SK-N-MC (cell line): ENCODE results near the gene SYT13.

ENCODE experiments used
- EZH2 ChIP-seq: fragments of 200-600 bp; sonication (generic); IDR thresholded peaks from one replicate; pipeline ENCODE4 v1.6.1; 2017; ENCODE audit warnings: antibody characterized with exemption
- FOXP2 ChIP-seq: optimal IDR thresholded peaks from 2 replicates; pipeline ENCODE3; 2011; ENCODE audit warnings: mild to moderate bottlenecking, moderate library complexity; ENCODE audit not compliant: insufficient read depth; ENCODE audit errors: extremely low read length, control extremely low read depth
- POLR2AphosphoS5 ChIP-seq: IDR thresholded peaks from 2 replicates; pipeline ENCODE4 v1.6.1; 2012; ENCODE audit warnings: mild to moderate bottlenecking, low read depth, low read length, borderline replicate concordance

DNA sequence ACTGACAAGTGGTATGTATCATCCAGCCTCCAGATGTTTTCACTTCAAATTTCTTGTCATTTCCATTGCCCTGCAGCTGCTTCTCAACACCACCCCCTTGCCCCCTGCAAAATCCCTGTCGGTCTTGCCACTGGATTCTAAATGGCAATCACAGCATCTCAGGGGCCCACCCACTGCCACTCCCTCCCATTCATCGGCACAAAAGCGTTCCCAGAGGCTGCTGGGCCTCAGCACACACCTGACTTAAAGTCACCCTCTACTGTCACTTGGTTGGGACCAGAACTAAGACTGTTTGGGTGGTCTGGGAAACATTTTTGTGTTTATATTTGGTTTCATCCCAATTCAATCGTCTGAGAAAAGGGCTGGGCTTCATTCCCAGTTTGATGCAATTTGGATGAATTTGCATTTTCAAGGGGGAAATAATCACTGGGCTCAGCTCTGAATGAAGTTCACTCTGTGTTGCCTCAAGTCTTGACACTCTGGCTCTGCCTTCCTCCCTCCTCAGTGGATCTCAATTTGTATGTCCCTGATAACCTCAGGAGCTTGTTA is 27.1 kb downstream of the SYT13 start:
- TF ChIP-seq POLR2AphosphoS5 (no peak), EZH2 (no peak), FOXP2 (no peak)
